ENCODE results near the gene KRT79. TPM values are rescaled to one million over a fixed set of nuclear protein-coding genes. Genes with fewer than 3 reads are reported as not detected.

Gene KRT79
- total RNA-seq, 1 donor from 2014 or later = not detected

DNA sequence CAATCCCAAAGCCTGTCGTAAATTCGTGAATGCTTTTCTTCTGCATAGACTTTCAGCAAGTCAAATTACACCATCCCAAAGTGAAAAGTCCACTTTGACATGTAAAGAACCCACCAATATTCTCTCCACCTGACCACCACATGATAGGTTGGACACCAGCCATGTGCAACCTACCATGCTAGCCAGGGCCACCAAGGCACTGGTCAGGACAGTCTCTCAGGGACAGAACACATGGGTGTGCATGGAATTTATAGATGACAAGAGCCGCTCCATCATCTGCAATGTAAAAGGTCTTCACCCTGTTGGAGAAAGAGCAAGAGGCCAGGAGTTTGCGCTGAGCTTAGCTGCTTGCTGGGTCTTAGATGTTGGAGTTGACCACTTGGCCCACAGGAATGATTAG is 51.6 kb downstream of the KRT79 start:
- H3K27me3 Mint-ChIP-seq (ENCODE audit: unreplicated experiment) = peaks cover 5% of the 10 kb centered on the region
- H3K4me3 Mint-ChIP-seq (ENCODE audit: unreplicated experiment) = no peak overlapping the region
- no peak overlapping the region for H3K27ac Mint-ChIP-seq (ENCODE audit: unreplicated experiment)
- H3K4me1 Mint-ChIP-seq (ENCODE audit: unreplicated experiment) = no peaks in the 10 kb centered on the region
- no peaks in the 10 kb centered on the region for H3K9me3 Mint-ChIP-seq (ENCODE audit: unreplicated experiment)
- H3K36me3 Mint-ChIP-seq (ENCODE audit: low read depth, unreplicated experiment) = no peaks in the 10 kb centered on the region
- no peak for DNase-seq (ENCODE audit: low spot score)
- no peak for TF ChIP-seq CTCF (IDR thresholded peaks at IDR 0.05; ENCODE audit: unreplicated experiment)

DNA sequence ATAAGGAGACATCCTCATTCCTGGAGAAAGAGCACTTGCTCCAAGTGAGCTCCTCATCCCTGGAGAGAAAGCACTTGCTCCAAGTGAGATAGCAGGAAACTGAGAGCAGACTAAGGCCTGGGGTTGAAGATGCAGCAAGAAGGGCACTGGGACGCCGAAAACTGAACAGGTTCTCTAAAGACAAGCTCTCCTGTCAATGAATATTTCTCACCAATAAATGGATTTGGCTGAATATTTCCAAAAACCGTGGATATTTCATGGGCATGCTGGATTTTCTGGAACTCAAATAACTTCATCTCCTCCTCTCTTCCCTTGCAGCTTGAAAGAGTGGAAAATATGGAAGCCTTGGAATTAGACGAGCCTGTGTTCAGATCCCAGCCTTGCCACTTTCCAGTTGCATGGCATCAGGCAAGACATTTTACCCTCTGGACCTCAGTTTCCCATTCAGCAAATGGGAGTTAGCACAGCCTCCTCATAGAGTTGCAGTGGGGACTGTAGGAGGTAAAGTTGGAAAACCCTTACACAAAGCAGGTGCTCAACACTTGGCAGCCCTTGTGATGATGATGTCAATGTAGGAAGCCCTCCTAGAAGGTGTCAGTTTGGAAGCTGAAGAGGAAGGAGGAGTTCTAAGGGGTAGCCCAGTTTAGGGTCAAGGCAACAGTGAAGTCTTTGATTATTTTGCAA is 52.6 kb downstream of the KRT79 start:
- no peak for DNase-seq (ENCODE audit: low spot score)
- Mint-ChIP-seq H3K9me3 (ENCODE audit: unreplicated experiment) (no peaks in the 10 kb centered on the region), H3K4me1 (ENCODE audit: unreplicated experiment) (no peaks in the 10 kb centered on the region), H3K27me3 (ENCODE audit: unreplicated experiment) (peaks cover 5% of the 10 kb centered on the region), H3K27ac (ENCODE audit: unreplicated experiment) (no peak overlapping the region), H3K36me3 (ENCODE audit: low read depth, unreplicated experiment) (no peaks in the 10 kb centered on the region), H3K4me3 (ENCODE audit: unreplicated experiment) (no peak overlapping the region)
- no peak for TF ChIP-seq CTCF (IDR thresholded peaks at IDR 0.05; ENCODE audit: unreplicated experiment)

DNA sequence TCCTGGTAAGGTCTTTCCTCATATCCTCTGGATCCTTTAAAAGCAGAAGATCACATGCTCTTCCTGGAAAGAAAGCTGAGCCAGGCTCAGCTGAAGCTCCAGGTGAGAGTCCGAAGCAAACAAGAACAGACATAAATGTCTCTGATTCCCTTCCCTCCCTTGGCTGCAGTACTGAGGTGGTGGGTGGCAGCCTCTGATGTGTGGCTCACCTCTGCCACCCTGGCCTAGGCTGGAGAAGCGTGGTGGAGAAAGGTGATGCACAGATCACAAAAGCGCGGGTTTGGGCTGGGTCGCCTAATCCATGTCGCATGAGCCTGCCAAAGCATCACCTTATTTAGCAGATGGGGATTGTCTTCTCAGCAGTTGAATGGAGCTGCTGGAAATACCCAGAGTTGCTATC is 54.2 kb downstream of the KRT79 start:
- TF ChIP-seq CTCF (IDR thresholded peaks at IDR 0.05; ENCODE audit: unreplicated experiment) = no peak
- Mint-ChIP-seq H3K4me3 (ENCODE audit: unreplicated experiment) (no peak overlapping the region), H3K36me3 (ENCODE audit: low read depth, unreplicated experiment) (no peaks in the 10 kb centered on the region), H3K27ac (ENCODE audit: unreplicated experiment) (no peak overlapping the region), H3K9me3 (ENCODE audit: unreplicated experiment) (no peaks in the 10 kb centered on the region), H3K27me3 (ENCODE audit: unreplicated experiment) (peaks cover 3% of the 10 kb centered on the region), H3K4me1 (ENCODE audit: unreplicated experiment) (no peaks in the 10 kb centered on the region)
- no peak for DNase-seq (ENCODE audit: low spot score)

GRCh38 chr12:52778833-52779232 is 55.3 kb downstream of the KRT79 start:
- H3K9me3 Mint-ChIP-seq (ENCODE audit: unreplicated experiment) = no peaks in the 10 kb centered on the region
- TF ChIP-seq CTCF (IDR thresholded peaks at IDR 0.05; ENCODE audit: unreplicated experiment) = no peak
- H3K27ac Mint-ChIP-seq (ENCODE audit: unreplicated experiment) = no peak overlapping the region
- H3K36me3 Mint-ChIP-seq (ENCODE audit: low read depth, unreplicated experiment) = no peaks in the 10 kb centered on the region
- H3K4me1 Mint-ChIP-seq (ENCODE audit: unreplicated experiment) = no peaks in the 10 kb centered on the region
- DNase-seq (ENCODE audit: low spot score) = no peak
- peaks cover 3% of the 10 kb centered on the region for H3K27me3 Mint-ChIP-seq (ENCODE audit: unreplicated experiment)
- H3K4me3 Mint-ChIP-seq (ENCODE audit: unreplicated experiment) = no peak overlapping the region

DNA sequence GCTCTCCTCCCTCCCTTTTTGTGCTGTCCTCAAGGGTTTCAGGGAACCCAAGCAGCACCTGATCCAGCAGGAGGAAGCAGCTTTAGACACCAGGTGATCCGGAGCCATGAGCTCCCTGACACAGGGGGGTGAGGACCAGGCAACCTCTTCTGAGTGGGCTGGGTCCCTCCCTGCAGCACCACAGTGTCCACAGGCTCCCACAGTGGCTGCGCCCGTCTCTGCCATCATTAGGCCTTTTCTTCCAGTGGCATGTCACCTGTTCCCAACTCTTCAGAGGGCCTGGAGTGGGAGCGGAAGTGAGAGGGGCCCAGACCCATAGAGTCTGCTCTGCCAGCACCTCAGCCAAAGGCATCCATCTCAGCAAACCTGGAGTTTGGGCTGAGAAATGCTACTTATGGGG is 56.5 kb downstream of the KRT79 start:
- no peaks in the 10 kb centered on the region for H3K36me3 Mint-ChIP-seq (ENCODE audit: low read depth, unreplicated experiment)

More for the DNA sequence above, 56.5 kb downstream of the KRT79 start:
- Mint-ChIP-seq H3K27me3 (ENCODE audit: unreplicated experiment) (peaks cover 3% of the 10 kb centered on the region), H3K4me3 (ENCODE audit: unreplicated experiment) (no peak overlapping the region), H3K4me1 (ENCODE audit: unreplicated experiment) (no peaks in the 10 kb centered on the region), H3K27ac (ENCODE audit: unreplicated experiment) (no peak overlapping the region), H3K9me3 (ENCODE audit: unreplicated experiment) (no peaks in the 10 kb centered on the region)
- no peak for DNase-seq (ENCODE audit: low spot score)
- TF ChIP-seq CTCF (IDR thresholded peaks at IDR 0.05; ENCODE audit: unreplicated experiment) = no peak

Measured in endothelial cell (in vitro differentiated cells).